Activated CD4-positive, alpha-beta T cell treated with anti-CD3 and anti-CD28 coated beads, Interleukin-2, amount 10 ng/mL, durations not matched to agents 7 days and 5 days (primary cell): ENCODE results near the gene ASTN2. TPM values are rescaled to one million over a fixed set of nuclear protein-coding genes. Genes with fewer than 3 reads are reported as not detected.
"Not testable (repeated sequence)": the region's sequence is repeated elsewhere in the genome, so short reads cannot be mapped to it uniquely, and the experiment has no call there.

Experiments
- CTCF ChIA-PET: fragments of 350-600 bp; sonication (Branson Sonifier 250); formaldehyde crosslinking; loops from one replicate; lab custom pipeline; 2021; ENCODE audit warnings: antibody characterized with exemption; lab: Charles Lee
- POLR2A ChIA-PET: fragments of 350-600 bp; sonication (Branson Sonifier 250); formaldehyde crosslinking; loops from one replicate; lab custom pipeline; 2021; ENCODE audit warnings: antibody characterized with exemption; lab: Charles Lee
- DNase-seq: peaks from one replicate; pipeline ENCODE4 v3.0.0-alpha.2; 2020
- H3K27ac Mint-ChIP-seq: one replicate; pipeline ENCODE4 v1.8.0; 2021; ENCODE audit warnings: mild to moderate bottlenecking, moderate library complexity, mixed read lengths
- H3K27me3 Mint-ChIP-seq: one replicate; pipeline ENCODE4 v1.8.0; 2021; ENCODE audit warnings: mixed read lengths
- H3K36me3 Mint-ChIP-seq: one replicate; pipeline ENCODE4 v1.8.0; 2021; ENCODE audit warnings: low read depth, mixed read lengths
- H3K4me1 Mint-ChIP-seq: one replicate; pipeline ENCODE4 v1.8.0; 2021; ENCODE audit warnings: mixed read lengths
- H3K4me3 Mint-ChIP-seq: one replicate; pipeline ENCODE4 v1.8.0; 2021; ENCODE audit warnings: mild to moderate bottlenecking, moderate library complexity, mixed read lengths
- H3K9me3 Mint-ChIP-seq: one replicate; pipeline ENCODE4 v1.8.0; 2021; ENCODE audit warnings: mixed read lengths
- total RNA-seq, 2 experiments: library from RNA; stranded (reverse); gene quantifications; one replicate each; pipeline ENCODE4 v1.2.3, GENCODE V29; 2021

ASTN2 gene
- total RNA-seq, 2 experiments from 2014 or later = 3.2 to 4.1 TPM

DNA sequence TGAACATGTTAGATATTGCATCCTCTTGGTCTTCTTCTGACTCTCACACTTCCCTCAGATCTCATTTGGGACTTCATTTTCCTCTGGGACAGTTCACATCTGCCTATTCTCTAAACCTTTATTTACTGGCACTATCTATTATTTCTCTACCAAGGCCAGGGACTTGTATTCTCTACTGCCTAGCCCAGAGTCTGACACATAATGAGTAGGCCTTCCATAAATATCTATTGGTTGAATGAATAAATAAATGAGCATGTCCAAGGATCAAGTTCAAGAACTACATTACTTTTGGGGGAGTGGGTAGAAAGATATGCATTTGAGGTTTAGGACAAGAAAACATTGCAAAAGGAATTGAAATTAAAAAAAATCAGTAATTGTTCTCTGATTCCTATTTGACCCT is 477.5 kb downstream of the ASTN2 start:
- Mint-ChIP-seq H3K36me3 (no peaks in the 10 kb centered on the region), H3K27me3 (no peaks in the 10 kb centered on the region), H3K4me1 (no peaks in the 10 kb centered on the region), H3K27ac (no peak overlapping the region), H3K9me3 (peaks cover 3% of the 10 kb centered on the region), H3K4me3 (no peak overlapping the region)
- DNase-seq = no peak
- ChIA-PET CTCF (no interaction called here), POLR2A (no interaction called here)

DNA sequence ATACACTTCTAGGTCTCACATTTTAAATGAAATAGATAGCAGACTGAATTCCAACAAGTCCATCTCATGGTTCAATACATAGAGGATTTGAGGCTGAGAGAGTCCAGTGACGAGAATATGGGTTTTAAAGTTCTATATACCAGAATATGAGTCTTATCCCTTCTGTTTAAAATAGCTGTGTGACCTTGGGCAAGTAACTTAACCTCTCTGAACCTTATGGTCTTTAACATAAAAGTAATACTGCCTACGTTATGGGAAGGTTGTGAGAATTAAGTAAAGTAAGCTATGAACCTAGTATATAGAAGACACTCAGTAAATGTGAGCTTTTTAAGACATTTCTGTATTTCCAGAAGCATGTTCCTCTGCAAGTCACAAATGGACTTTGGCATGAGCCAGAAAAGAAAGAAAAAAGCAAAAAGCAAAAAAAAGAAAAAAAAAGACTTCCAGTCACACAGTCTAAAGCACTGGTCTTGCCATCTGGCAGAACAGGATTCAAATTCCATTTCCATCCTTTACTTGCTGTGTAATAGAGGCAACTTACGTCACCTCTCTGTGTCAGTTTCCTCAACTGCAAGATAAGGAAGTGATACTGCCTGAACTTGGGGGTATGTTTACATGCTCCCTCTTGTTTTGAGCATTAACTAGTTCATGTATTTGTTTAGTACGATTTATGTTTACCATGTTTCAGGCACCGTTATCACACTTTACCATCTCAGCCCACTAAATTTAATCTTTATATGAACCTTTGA is 479.5 kb downstream of the ASTN2 start:
- Mint-ChIP-seq H3K36me3 (no peaks in the 10 kb centered on the region), H3K27me3 (no peaks in the 10 kb centered on the region), H3K4me3 (no peak overlapping the region), H3K4me1 (no peaks in the 10 kb centered on the region), H3K9me3 (peaks cover 3% of the 10 kb centered on the region), H3K27ac (no peak overlapping the region)
- CTCF ChIA-PET = no interaction called here
- DNase-seq = no peak
- POLR2A ChIA-PET = no interaction called here

DNA sequence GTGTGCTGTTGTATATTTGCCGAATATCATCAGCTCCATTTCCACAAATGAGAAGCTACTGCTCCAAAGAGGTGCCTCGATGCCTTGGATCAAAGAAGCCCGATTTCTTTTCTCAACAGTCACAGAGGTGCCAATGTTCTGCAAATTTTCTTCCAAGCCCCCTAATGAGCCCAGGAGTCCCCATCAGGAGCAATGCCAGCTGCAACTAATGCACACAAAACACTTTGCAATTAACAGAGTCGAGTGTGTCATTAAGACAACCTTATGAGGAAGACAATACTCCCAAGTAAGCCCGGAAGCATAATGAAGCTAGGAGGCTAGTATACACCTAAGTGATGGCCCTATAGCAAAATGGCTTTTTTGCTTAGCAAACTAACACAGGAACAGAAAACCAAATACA is 480.7 kb downstream of the ASTN2 start:
- H3K4me1 Mint-ChIP-seq = no peaks in the 10 kb centered on the region
- no peak overlapping the region for H3K27ac Mint-ChIP-seq
- POLR2A ChIA-PET = no interaction called here
- DNase-seq = no peak
- CTCF ChIA-PET = no interaction called here
- H3K36me3 Mint-ChIP-seq = no peaks in the 10 kb centered on the region
- no peaks in the 10 kb centered on the region for H3K27me3 Mint-ChIP-seq
- no peak overlapping the region for H3K4me3 Mint-ChIP-seq
- peaks cover 3% of the 10 kb centered on the region for H3K9me3 Mint-ChIP-seq

DNA sequence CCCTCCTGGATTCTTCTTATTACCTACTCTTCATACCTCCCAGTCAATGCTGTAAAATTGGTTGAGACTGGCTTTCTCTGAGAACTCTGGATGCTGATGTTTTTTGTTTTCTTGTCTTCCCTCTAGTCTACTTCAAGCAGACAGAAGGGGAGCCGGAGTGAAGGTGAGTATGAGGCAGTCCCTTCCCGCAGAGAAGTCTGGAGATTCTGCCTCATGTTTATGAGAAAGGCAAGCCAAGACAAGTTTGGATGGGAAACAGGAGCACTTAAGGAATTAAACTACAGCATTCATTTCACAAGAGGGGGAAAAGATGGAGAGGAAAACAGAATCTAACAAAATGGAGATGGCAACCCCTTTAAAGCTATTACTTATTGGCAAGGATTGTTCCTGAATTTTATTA is 481.6 kb downstream of the ASTN2 start:
- no peak overlapping the region for H3K4me3 Mint-ChIP-seq
- no peaks in the 10 kb centered on the region for H3K36me3 Mint-ChIP-seq
- DNase-seq = no peak
- ChIA-PET POLR2A (no interaction called here), CTCF (no interaction called here)
- H3K4me1 Mint-ChIP-seq = no peaks in the 10 kb centered on the region
- H3K27ac Mint-ChIP-seq = no peak overlapping the region
- no peaks in the 10 kb centered on the region for H3K27me3 Mint-ChIP-seq
- peaks cover 3% of the 10 kb centered on the region for H3K9me3 Mint-ChIP-seq

DNA sequence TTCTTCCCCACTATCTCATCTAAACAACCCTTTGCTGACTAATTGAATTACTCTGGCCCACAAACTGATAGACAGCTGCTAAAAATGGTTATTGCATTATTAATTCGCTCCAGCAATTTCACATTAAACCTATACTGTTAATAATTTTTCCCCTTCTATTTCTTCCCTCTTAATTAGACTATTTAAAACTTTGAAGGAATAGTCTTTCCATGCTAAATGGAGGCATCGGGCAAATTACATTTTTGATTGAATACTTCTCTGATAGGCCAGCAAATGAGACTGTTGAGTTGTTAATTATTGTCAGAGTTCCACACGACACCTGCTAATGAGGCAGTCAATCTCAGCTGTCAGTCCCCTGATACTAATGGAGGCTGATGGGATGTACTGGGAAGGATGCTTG is 485.2 kb downstream of the ASTN2 start:
- no peaks in the 10 kb centered on the region for H3K36me3 Mint-ChIP-seq
- H3K4me3 Mint-ChIP-seq = no peak overlapping the region
- no peaks in the 10 kb centered on the region for H3K9me3 Mint-ChIP-seq
- H3K27ac Mint-ChIP-seq = no peak overlapping the region
- ChIA-PET POLR2A (no interaction called here), CTCF (no interaction called here)
- H3K4me1 Mint-ChIP-seq = no peaks in the 10 kb centered on the region
- DNase-seq = no peak
- no peaks in the 10 kb centered on the region for H3K27me3 Mint-ChIP-seq

DNA sequence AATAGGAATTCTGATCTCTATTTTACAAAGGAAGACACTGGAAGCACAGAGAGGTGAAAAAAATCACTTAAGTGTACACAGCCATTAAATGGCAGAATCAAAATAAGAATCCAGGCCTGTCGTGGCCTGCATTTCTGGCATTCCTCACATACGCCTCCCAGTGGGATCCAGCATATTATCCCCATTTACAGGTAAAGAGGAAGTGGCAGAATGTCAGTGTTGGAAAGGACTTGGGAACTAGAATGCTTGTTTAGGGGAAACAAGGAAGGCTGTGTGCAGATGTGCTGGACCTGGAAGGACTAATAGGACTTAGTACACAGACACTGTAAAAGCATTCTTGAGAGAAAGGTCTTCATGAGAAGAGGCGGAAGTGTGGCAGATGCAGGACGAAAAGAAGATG is 486.0 kb downstream of the ASTN2 start:
- H3K4me3 Mint-ChIP-seq = no peak overlapping the region
- H3K36me3 Mint-ChIP-seq = no peaks in the 10 kb centered on the region
- CTCF ChIA-PET = interaction anchor here (0.6 kb wide), 1 partner anchor 161 kb away, joined by 3 read pairs; no protein-coding TSS in a partner anchor
- no peak for DNase-seq
- H3K27me3 Mint-ChIP-seq = no peaks in the 10 kb centered on the region
- POLR2A ChIA-PET = no interaction called here
- H3K9me3 Mint-ChIP-seq = no peaks in the 10 kb centered on the region
- H3K27ac Mint-ChIP-seq = no peak overlapping the region
- H3K4me1 Mint-ChIP-seq = no peaks in the 10 kb centered on the region

DNA sequence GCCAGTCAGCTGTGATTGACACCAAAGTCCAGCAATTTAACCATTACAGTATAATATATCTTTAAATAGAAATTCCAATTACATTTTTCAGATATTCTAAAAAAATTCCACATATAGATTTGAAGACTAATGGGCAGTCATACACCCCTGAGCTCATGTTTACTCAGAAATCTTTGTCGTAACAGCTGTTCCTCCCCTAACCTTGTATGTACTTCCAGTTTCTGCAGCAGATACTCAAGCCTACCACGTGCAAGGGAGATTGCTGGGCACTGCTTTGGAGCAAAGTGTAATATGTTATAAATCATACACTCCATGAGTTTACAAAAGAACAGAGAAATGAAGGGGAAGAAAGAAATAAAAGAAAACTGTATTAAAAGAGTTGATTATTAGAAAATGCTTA is 486.6 kb downstream of the ASTN2 start:
- no peak overlapping the region for H3K27ac Mint-ChIP-seq

DNA sequence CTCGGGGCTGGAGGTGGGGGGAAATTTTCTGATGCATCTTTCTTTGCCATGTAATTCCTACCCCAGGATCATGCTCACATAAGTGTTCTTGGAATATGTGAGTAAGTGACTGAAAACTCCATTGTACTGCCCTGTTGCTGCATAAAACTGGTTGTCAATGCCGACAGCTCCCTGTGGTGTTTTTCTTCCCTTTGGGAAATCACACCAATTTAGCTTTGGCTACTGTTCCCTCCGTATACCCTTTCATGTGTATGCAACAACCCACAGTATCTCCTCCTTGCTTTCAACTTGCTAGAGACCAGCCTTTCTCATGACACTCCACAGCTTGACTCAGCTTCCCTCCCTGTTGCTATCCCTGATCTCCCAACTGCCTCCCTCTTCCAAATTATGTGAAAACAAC is 487.1 kb downstream of the ASTN2 start:
- Mint-ChIP-seq H3K4me3 (no peak overlapping the region), H3K36me3 (no peaks in the 10 kb centered on the region), H3K27ac (no peak overlapping the region), H3K4me1 (no peaks in the 10 kb centered on the region), H3K27me3 (no peaks in the 10 kb centered on the region), H3K9me3 (no peaks in the 10 kb centered on the region)
- POLR2A ChIA-PET = interaction anchor here (0.6 kb wide), 1 partner anchor 1231 kb away, joined by 3 read pairs; no protein-coding TSS in a partner anchor
- no peak for DNase-seq
- CTCF ChIA-PET = no interaction called here

More for the DNA sequence above, 486.6 kb downstream of the ASTN2 start:
- Mint-ChIP-seq H3K9me3 (no peaks in the 10 kb centered on the region), H3K36me3 (no peaks in the 10 kb centered on the region), H3K4me3 (no peak overlapping the region), H3K4me1 (no peaks in the 10 kb centered on the region), H3K27me3 (no peaks in the 10 kb centered on the region)
- ChIA-PET CTCF (interaction anchor here (0.6 kb wide), 1 partner anchor 162 kb away, joined by 3 read pairs; no protein-coding TSS in a partner anchor), POLR2A (no interaction called here)
- DNase-seq = no peak

DNA sequence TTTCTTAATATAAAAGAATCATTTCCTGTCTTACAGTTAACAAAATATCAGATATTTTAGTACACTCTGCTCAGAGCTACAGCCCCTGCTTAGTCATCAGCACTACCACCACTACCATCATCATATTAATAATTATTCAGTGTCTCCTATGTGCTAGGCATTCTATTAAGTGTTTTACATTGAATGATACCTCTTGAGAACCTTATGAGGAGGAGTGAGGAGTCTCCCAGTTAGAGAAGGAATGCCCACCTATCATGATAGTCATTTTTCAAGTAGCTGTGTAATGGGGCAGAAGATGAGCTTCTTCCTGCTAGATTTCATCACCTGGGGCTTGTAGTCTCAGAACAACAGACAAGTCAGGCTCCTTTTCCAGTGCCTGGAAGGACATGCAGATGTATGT is 489.7 kb downstream of the ASTN2 start:
- H3K4me1 Mint-ChIP-seq = no peaks in the 10 kb centered on the region
- CTCF ChIA-PET = interaction anchor here (0.5 kb wide), 1 partner anchor 564 kb away, joined by 3 read pairs; no protein-coding TSS in a partner anchor
- H3K9me3 Mint-ChIP-seq = no peaks in the 10 kb centered on the region
- POLR2A ChIA-PET = no interaction called here
- no peaks in the 10 kb centered on the region for H3K27me3 Mint-ChIP-seq
- no peak overlapping the region for H3K4me3 Mint-ChIP-seq
- no peak overlapping the region for H3K27ac Mint-ChIP-seq
- no peaks in the 10 kb centered on the region for H3K36me3 Mint-ChIP-seq
- DNase-seq = no peak

DNA sequence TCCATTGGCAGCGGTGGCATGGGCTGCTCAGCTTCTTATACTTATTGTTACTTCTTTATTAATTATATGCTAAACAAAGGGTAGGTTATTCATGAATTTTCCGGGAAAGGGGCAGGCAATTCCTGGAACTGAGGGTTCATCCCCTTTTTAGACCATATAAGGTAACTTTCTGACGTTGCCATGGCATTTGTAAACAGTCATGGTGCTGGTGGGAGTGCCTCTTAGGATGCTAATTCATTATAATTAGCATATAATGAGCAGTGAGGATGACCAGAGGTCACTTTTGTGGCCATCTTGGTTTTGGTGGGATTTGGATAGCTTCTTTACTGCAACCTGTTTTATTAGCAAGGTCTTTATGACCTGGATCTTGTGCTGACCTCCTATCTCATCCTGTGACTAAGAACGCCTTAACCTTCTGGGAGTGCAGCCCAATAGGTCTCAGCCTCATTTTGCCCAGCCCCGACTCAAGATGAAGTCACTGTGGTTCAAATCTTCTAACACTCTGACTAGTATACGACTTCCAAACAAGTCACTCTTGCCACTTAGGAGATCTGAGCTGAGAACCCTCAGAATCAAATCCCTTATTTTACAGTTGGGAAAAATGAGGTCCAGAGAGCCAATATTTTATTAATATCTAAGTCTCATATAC is 490.3 kb downstream of the ASTN2 start:
- CTCF ChIA-PET = no interaction called here
- Mint-ChIP-seq H3K36me3 (no peaks in the 10 kb centered on the region), H3K27ac (no peak overlapping the region), H3K27me3 (no peaks in the 10 kb centered on the region), H3K4me1 (no peaks in the 10 kb centered on the region), H3K9me3 (no peaks in the 10 kb centered on the region), H3K4me3 (no peak overlapping the region)
- DNase-seq = no peak
- POLR2A ChIA-PET = no interaction called here

DNA sequence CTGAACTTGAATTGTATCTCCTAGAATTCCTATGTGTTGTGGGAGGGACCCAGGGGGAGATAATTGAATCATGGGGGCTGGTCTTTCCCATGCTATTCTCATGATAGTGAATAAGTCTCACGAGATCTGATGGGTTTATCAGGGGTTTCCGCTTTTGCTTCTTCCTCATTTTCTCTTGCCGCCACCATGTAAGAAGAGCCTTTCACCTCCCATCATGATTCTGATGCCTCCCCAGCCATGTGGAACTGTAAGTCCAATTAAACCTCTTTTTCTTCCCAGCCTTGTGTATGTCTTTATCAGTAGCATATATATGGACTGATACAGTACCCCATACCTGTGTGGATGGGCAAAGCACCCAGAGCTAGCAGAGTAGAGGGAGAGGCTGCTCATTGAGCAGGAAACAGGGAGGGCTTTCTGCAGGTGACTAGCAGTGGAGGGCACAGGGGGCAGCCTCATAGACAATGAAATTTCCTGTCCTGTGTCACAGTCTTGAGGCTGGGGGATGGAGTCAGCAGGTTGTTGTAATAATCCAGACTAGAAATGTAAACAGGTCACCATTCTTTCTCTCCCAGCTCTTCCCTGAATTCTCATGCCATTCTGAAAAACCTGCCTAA is 496.9 kb downstream of the ASTN2 start:
- POLR2A ChIA-PET, H3K27me3 Mint-ChIP-seq, H3K4me3 Mint-ChIP-seq, DNase-seq, H3K27ac Mint-ChIP-seq, H3K36me3 Mint-ChIP-seq, H3K4me1 Mint-ChIP-seq, CTCF ChIA-PET, H3K9me3 Mint-ChIP-seq: not testable (repeated sequence)

DNA sequence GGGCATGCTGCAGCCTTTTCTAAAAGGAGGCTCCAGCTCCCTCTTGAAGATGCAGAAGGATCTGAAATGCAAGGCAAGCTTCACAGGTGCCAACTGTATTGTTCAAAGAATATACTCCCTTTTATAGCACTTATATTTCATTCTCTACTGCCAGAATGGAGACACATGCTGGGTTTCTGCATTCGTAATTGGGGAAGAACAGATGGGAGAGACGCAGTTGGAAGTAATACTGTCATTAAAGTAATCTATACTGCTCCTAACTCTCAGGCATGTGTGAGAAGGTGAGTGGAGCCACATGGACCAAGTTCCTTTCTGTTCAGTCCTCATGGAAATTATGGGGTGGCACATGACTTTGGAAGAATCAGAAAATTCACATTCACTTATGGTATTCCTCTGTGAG is 501.3 kb downstream of the ASTN2 start:
- CTCF ChIA-PET = no interaction called here
- H3K4me3 Mint-ChIP-seq = no peak overlapping the region
- H3K4me1 Mint-ChIP-seq = no peaks in the 10 kb centered on the region
- no peaks in the 10 kb centered on the region for H3K9me3 Mint-ChIP-seq
- no peaks in the 10 kb centered on the region for H3K36me3 Mint-ChIP-seq
- H3K27ac Mint-ChIP-seq = no peak overlapping the region
- H3K27me3 Mint-ChIP-seq = no peaks in the 10 kb centered on the region
- POLR2A ChIA-PET = no interaction called here
- DNase-seq = no peak

DNA sequence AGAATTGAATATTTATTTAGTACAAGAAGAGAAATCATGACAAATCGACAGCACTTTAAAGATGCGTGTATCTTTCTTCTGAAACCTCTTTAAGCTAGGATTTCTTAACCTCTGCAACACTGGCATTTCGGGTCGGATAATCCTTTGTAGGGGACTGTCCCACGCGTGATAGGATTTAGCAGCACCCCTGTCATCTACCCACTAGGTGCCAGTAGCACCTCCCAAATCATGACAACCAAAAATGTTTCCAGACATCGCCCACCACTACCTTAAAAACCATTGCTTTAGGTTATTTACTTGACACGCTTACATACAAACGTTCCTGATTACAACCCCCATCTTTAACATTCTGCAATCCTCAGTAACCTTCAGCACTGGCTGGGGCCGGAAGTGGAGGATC is 504.7 kb downstream of the ASTN2 start:
- Mint-ChIP-seq H3K9me3 (no peaks in the 10 kb centered on the region), H3K27ac (no peak overlapping the region), H3K4me1 (no peaks in the 10 kb centered on the region), H3K36me3 (no peaks in the 10 kb centered on the region), H3K27me3 (no peaks in the 10 kb centered on the region), H3K4me3 (no peak overlapping the region)
- ChIA-PET POLR2A (no interaction called here), CTCF (no interaction called here)
- DNase-seq = no peak
